AG04450 (cell line): ENCODE measurements around the gene GATB. TPM values are rescaled to one million over a fixed set of nuclear protein-coding genes. Genes with fewer than 3 reads are reported as not detected.

Experiments
- CTCF ChIA-PET: fragments of 300-600, 350-600 bp; formaldehyde crosslinking; extraction: SDS; loops from one replicate; lab custom pipeline; 2022; ENCODE audit warnings: antibody characterized with exemption, inconsistent platforms; lab: Charles Lee
- POLR2A ChIA-PET: fragments of 350-600 bp; formaldehyde crosslinking; extraction: SDS; loops from one replicate; lab custom pipeline; 2021; ENCODE audit warnings: antibody characterized with exemption, inconsistent platforms; lab: Yijun Ruan, JAX
- DNase-seq: peaks from one replicate; pipeline ENCODE4 v3.0.0-alpha.2; 2011; ENCODE audit warnings: low read depth, low spot score
- H3K27ac ChIP-seq: one replicate; pipeline ENCODE4 v1.5.1; 2012; ENCODE audit warnings: low read depth, low read length, control low read depth
- H3K27me3 ChIP-seq: one replicate; pipeline ENCODE4 v1.6.0; 2012; ENCODE audit warnings: low read length; ENCODE audit not compliant: control insufficient read depth, insufficient read depth
- H3K4me3 ChIP-seq: 2 replicates; pipeline ENCODE4 v1.5.1; 2011; ENCODE audit warnings: mild to moderate bottlenecking, low read depth, low read length, control low read depth
- H3K9me3 ChIP-seq: 2 replicates; pipeline ENCODE4 v1.5.1; 2012; ENCODE audit warnings: low read length; ENCODE audit not compliant: control insufficient read depth, insufficient read depth
- polyA plus RNA-seq: library from polyadenylated mRNA; depleted of rRNA; stranded (reverse); fragments of >200 nt; gene quantifications from 2 replicates; pipeline ENCODE4 v1.2.3, GENCODE V29; 2011
- TF ChIP-seq, protein P1 (sequence below): IDR thresholded peaks from 2 replicates; pipeline ENCODE4 v1.5.1; 2011; ENCODE audit warnings: low read depth, low read length, control low read depth, inconsistent platforms

GATB gene
- polyA plus RNA-seq, 1 experiment, result 28.0 TPM

DNA sequence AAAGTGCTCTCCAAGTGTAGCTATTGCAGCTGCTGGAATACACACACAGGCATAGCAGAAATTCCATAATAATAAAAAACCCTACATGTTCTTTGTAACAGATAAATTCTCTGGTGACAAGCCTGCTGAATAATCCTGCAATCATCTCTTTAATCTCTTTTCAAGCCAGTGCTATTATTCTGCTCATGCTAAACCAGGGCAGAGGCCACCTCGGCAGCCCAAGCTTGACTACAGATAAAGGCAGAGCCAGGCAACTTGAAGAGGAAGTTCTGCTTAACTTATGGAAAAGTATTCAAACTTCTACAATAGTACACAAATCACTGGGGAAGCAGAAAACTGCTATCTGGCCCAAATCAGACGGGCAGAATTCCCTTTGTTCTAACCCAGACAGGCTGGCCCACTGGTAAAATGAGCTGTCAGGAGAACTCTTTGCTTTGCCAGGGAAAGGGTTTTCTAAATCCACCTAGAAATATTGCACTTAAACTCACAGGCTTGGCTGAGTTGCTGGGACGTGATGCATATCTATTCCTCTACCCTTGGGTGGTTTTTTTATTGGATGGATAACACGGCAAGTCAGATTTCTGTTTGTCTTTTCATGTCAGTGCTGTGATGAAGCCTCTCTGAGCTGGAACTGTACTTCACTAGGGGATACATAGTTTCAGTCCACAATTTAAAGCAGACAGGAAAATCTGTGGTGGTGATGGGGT is 70.5 kb downstream of the GATB start:
- TF ChIP-seq, protein P1, sequence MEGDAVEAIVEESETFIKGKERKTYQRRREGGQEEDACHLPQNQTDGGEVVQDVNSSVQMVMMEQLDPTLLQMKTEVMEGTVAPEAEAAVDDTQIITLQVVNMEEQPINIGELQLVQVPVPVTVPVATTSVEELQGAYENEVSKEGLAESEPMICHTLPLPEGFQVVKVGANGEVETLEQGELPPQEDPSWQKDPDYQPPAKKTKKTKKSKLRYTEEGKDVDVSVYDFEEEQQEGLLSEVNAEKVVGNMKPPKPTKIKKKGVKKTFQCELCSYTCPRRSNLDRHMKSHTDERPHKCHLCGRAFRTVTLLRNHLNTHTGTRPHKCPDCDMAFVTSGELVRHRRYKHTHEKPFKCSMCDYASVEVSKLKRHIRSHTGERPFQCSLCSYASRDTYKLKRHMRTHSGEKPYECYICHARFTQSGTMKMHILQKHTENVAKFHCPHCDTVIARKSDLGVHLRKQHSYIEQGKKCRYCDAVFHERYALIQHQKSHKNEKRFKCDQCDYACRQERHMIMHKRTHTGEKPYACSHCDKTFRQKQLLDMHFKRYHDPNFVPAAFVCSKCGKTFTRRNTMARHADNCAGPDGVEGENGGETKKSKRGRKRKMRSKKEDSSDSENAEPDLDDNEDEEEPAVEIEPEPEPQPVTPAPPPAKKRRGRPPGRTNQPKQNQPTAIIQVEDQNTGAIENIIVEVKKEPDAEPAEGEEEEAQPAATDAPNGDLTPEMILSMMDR, result no peak
- DNase-seq, result no peak
- ChIA-PET POLR2A (no interaction called here), CTCF (no interaction called here)
- H3K4me3 ChIP-seq, result no peak overlapping the region
- H3K9me3 ChIP-seq, result no peaks in the 10 kb centered on the region
- H3K27ac ChIP-seq, result peak overlapping the region; percentile 52
- no peaks in the 10 kb centered on the region for H3K27me3 ChIP-seq

DNA sequence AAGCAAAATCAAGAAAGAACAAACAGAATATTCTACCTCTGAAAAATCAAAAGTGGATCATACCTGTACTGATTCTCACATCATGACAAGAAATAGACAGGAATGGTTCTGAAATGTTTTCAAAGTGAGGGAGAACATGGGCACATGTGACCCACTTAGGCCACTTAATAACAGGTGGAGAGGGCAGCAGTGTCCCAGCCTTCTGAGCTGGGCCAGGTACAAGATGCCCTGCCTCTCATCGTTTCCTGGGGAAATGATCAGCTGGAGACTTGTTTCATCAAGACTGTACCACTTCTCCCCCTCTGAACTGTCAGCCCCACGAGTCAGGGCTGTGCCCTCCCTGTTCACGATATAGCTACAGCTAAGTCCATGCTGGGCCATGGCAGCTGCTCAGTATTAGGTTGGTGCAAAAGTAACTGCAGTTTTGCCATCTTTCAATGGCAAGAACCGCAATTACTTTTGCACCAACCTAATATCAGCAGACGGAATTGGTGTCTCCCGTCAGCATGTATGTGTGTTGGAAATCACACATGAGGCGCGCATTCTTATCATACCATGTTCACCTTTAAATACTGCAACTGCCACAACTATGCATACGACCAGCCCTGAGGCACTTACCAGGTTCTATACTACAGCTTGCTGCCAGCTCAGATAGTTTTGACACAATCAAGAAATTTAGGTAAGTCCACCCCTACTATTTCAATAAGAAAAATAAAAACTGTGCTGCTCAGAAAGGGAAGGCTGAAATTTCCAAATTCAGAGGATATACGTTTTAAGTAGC is 71.4 kb downstream of the GATB start:
- CTCF ChIA-PET, result no interaction called here
- no peak overlapping the region for H3K27ac ChIP-seq
- H3K9me3 ChIP-seq, result no peaks in the 10 kb centered on the region
- H3K27me3 ChIP-seq, result no peaks in the 10 kb centered on the region
- POLR2A ChIA-PET, result no interaction called here
- DNase-seq, result no peak
- no peak overlapping the region for H3K4me3 ChIP-seq
- TF ChIP-seq, protein P1, result no peak

GRCh38 chr4:151688785-151689043 is 72.1 kb downstream of the GATB start:
- Histone ChIP-seq H3K27ac (no peak overlapping the region), H3K27me3 (no peaks in the 10 kb centered on the region), H3K4me3 (no peak overlapping the region), H3K9me3 (no peaks in the 10 kb centered on the region)
- TF ChIP-seq, protein P1, result no peak
- DNase-seq, result no peak
- ChIA-PET POLR2A (no interaction called here), CTCF (no interaction called here)

DNA sequence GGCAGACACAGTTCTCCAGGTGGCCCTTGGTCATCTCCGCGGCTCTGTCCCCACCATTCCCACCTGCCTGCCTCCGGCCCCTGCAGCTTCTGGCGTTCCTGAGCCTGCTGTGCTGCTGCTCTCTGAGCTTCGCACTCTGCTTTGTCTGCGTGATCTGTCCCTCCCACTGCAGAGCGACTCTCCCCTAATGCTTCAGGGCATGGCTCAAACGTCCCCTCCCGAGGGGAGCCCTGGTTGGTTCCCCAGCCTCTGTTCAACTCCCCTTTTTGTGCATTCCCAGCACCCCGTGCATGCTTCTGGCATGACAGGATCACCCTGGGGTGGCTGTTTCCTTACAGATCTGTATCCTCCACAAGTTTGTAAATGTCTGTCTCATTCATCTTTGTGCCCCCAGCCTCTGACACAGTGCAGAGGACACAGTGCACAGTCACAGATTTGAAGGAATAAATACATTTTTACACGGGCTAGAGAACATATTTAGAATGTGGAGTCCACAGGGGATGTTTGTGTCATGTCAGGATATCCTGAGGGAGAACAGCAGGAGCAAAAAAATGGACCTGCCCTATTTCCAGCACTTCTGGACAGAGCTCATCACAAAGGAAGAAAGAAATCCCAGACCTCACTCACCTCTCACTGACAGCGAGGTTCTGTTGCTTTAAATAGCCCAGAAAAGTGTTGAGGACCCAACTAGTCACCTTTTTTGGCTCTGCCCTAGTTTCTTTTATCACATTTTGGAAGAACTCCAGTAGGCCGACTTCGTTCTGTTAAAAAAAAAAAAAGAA is 72.6 kb downstream of the GATB start:
- no peak overlapping the region for H3K4me3 ChIP-seq
- ChIA-PET POLR2A (no interaction called here), CTCF (no interaction called here)
- H3K27ac ChIP-seq, result no peak overlapping the region
- no peaks in the 10 kb centered on the region for H3K9me3 ChIP-seq
- H3K27me3 ChIP-seq, result no peaks in the 10 kb centered on the region
- no peak for DNase-seq
- TF ChIP-seq, protein P1, result no peak
